Pons (tissue), 1 donor: Measurements from ENCODE around the gene ASB18.
A peak's percentile ranks its signal among the peaks of the same experiment; 100 is the strongest.
"Not testable (repeated sequence)": the region's sequence is repeated elsewhere in the genome, so short reads cannot be mapped to it uniquely, and the experiment has no call there.

Source experiments
- DNase-seq: peaks from one replicate; pipeline ENCODE4 v3.0.0-alpha.2; 2016; ENCODE audit warnings: low spot score

The ASB18 gene

DNA sequence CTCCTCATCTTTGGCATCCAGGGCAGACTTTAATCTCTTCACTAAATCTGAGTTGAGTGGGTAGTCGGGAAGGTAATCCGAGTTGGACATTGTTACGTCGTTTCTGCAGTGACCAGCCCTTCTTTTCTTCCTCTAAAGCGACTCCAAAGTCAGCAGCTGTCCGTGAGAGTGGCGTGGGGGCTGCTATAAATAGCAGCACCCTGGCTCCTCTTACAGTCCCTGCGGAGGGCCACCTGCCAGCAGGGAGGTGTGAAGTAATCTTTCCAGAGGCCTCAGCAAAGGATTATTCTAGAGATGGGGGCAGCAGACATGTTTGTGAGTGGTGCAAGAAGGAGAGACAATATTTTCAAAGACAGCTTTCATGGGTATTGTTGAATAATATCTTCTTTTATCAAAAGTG, at the start of gene ASB18:
ASB18 (minus strand) TSS at position 151 of the 400 bp plus-strand sequence; CDS start at position 90, 61 bp downstream.
- DNase-seq: no peak

- no peak for DNase-seq
Measured at GRCh38 chr2:236311286-236311685, 47.1 kb upstream of the ASB18 start.

DNA sequence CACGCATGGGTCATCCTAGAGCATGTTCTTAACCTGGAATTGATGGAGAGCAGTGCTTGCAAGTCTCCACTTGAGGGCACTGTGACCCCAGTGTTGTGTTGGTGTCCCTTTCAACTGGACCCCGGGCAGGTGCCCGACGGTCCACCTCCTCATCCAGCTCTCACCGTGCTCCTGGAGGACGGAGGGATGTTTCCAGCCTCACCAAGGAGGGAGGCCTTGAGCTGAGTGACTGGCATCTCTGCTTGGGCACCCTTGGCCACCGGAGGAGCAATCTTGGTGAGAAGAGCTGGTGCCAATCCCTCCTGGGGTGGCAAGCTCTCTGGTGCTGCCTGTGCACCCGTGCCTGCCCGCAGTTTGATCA, 45.4 kb upstream of the ASB18 start:
- peak; percentile 30 for DNase-seq

DNA sequence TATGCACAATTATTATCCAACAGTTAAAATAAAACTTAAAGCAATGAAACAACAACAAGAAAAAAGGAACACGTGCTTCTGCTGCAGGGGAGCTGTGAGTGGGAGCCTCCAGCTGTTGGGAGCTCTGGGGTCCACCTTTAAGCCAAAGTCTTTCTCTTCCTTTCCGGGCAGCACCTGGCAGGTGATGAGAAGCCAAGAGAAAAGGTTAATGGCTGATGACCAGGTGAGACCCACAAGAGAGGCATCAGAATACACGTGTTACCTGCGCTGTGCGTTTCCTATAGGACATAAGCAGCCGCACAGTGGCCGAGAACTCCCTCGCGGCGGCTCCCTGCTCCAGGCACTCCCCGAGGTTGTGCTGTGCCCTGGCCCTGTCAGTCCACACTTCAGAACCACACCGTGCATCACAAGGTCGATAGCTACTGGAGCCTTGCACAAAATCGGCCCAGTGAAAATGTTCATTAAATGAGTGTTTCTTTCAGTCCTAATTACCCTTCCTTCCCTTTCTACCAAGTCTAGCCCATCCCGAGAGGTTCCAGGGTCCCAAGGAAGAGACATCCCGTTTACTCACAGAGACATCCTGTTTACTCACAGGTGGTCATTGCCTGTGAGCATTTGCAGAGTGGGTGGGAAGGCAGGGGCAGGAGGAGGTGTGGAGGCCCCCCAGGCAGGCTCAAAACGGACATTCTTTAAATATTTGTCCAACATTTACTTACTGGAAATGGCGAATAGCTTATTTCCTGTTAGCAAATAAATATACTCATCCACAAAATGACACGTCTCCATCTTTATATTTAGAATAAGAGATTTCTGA, 44.9 kb upstream of the ASB18 start:
- no peak for DNase-seq

GRCh38 chr2:236307641-236308040, 43.4 kb upstream of the ASB18 start:
- DNase-seq: no peak

GRCh38 chr2:236306825-236307540, 42.8 kb upstream of the ASB18 start:
- no peak for DNase-seq

DNA sequence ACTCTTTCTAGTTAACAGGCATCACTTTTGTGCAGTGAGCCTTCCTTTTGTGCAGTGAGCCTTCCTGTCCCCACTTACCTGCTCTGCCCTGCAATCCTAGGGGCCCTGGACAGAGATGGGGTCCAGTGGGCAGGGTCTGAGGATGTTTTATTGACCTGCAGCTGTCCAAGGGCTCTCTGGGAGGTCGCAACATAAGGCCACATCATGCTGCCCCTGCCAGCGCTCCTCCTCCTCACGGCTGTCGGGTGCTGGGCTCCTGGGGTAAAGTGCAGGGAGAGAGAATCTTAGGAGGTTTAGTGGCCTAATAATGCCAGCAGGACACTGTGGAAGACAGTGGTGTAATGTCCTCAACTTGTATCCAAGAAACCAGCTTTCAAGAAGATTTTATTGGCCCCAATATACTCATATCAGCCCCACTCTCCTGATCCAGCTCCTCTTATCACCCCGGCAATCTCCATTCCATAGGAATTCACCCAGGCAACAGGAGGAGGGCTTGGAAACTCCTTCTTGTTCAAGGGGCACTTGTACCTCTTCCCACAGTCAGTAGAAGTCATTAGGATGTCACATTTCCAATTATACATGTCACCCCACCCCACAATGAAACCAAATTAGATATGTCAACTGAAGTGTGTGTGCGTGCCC, 41.9 kb upstream of the ASB18 start:
- DNase-seq: no peak

GRCh38 chr2:236305531-236305930, 41.3 kb upstream of the ASB18 start:
- DNase-seq: no peak

- no peak for DNase-seq
Measured at GRCh38 chr2:236303935-236304334, 39.7 kb upstream of the ASB18 start.

DNA sequence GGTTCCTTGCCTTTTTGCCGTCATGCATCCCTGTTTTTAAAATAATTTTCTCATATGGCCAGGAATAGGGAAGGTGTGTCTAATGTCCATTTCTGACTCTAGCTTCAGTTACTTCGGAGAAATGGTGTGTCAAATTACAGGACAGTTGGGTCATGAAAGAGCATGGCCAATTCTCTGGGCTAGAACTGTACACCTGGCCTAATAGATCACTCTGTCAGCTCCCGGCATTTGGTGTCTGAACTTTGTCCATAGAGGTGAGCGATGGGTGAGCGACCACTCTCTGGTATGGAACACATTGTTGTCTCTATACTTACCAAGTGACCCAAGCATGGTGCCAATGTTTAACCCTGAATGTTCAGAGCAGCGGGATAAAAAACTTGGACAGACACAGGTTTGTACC, 38.3 kb upstream of the ASB18 start:
- no peak for DNase-seq

- DNase-seq: no peak
Measured at GRCh38 chr2:236298924-236299475, 34.8 kb upstream of the ASB18 start.

DNA sequence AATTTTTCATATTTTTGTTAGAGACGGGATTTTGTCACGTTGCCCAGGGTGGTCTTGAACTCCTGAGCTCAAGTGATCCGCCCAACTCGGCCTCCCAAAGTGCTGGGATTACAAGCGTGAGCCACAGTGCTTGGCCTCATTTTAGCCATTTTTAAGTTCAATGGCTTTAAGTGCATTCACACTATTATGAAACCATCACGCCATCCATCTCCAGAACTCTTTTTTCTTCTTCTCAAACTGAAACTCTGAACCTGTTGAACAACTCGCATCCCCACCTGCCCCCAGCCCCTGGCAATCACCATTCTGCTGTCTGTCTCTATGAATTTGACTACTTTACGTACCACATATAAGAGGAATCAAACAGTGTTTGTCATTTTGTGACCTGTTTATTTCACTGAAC, 31.3 kb upstream of the ASB18 start:
- no peak for DNase-seq

DNA sequence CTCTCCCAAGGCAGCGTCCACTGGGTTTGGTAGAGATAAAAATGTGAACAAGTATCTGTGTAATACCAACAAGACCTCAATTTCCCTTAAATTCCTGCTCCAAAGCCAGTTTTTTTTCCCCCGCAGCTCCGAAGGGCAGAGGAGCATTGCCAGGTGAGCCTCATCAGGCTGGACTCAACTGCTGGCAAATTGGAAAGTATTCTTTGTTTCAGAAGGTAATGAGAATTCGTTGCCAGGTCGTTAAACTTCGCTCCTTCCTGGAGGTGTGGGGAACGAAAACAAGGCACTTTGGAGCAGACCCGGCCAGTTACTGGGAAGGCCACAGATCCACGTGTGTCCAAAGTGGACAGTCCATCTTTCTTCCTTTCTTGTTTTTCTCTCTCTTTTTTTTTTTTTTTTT, 30.4 kb upstream of the ASB18 start:
- DNase-seq: no peak

DNA sequence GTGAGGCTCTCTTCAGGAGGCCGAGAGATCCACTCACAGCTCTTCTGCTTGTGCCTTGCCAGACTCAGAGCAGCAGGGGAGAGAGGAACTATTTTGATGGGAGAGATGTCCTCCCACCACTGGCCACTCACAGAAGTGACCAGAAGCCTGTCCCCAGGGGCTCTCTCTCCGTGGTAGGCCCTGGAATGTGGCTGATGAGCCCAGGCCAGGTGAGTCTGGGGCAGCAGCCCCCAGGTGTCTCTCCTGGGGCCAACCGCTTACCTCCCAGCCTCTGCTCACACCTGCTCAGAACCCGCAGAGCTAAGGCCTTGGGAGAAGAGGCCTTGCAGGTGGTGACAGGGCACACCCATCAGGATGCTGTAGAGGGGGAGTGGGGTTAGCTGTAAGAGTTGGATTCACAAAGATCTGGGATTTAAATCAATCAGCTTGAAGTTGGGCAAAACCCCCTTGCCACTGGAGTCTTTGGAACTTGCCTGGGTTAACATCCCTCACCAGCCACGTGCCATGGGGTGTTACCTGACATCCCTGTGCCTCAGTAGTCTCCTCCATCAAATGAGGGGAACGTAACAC, 29.1 kb upstream of the ASB18 start:
- DNase-seq: no peak

GRCh38 chr2:236291911-236292310, 27.7 kb upstream of the ASB18 start:
- DNase-seq: no peak

DNA sequence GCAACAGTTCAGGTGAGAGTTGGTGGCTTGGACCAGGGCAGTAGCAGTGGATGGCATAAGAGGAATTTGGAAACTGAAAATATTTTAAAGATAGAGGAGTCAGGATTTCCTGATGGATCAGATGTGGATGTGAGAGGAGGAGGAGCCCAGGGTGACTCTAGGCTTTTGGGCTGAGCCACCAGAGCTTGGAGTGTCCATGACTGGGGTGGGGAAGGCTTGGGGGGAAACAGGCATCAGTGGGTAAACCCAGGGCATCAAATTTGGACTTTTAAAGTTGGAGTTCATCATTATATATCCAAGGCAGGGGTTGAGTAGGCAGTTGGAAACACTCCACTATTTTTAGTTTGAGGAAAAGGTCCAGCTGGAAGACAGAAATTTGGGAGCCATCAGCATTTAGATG, 27.3 kb upstream of the ASB18 start:
- no peak for DNase-seq

GRCh38 chr2:236290742-236291425, 26.7 kb upstream of the ASB18 start:
- no peak for DNase-seq

DNA sequence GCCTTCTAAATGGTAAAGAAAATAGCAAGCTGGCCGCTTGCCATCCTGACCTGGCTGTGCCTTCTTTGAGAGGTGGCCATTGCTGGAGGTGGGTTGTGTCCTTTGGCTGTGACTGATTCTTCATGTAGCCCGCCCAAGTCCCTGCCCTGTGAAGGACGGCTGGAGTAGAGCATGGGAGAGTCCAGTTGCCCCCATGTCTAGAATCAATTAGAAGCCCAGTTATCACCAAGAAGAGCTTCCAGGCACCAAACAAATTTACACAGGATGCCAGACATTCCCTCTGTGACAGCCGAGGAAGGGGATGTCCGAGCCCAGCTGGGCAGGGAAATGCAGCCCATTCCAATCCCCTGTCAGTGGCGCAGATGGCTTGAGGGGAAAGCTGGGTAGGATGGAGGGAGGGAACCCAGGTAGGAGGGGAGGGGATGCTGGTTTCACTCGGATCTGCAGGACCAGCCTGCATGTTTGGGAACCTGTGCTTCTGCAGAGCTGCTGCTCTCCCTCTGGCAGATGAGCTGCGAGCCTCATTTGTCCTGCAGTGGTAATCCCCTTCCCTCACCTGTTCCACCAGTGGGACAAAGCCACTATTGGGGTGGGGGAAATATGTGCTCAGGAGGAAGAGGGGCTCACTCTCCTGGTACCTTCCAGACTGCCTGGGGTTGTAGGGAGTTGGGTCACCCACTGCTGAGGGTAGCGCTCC, 25.7 kb upstream of the ASB18 start:
- no peak for DNase-seq

DNA sequence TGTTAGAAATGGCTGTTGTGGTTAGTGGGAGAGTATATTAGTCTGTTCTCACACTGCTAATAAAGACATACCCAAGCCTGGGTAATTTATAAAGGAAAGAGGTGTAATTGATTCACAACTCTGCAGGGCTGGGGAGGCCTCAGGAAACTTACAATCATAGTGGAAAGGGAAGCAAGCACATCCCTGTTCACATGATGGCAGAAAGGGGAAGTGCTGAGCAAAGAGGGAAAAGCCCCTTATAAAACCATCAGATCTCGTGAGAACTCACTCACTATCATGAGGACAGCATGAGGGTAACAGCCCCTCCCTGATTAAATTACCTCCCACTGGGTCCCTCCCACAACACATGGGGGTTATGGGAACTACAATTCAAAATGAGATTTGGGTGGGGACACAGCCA, 24.2 kb upstream of the ASB18 start:
- not testable (repeated sequence) for DNase-seq

DNA sequence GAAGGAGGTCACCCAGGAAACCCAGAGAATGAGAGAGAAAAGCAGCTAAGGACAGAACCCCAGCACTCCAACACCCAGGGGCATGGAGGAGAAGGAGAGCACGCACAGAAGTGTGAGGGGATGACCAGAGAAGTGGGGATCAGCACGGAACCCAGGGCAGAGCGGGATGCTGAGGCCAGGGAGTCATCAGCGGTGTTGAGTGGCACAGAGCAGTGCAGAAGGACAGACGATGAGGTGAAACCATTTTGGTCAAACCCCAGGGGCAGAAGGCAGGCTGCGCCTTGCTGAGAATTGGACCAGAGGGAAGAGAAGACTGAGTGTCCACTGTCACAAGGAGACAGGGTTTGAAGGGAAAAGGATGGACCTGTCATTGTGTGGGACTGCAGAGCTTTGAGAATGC, 23.4 kb upstream of the ASB18 start:
- DNase-seq: no peak

DNA sequence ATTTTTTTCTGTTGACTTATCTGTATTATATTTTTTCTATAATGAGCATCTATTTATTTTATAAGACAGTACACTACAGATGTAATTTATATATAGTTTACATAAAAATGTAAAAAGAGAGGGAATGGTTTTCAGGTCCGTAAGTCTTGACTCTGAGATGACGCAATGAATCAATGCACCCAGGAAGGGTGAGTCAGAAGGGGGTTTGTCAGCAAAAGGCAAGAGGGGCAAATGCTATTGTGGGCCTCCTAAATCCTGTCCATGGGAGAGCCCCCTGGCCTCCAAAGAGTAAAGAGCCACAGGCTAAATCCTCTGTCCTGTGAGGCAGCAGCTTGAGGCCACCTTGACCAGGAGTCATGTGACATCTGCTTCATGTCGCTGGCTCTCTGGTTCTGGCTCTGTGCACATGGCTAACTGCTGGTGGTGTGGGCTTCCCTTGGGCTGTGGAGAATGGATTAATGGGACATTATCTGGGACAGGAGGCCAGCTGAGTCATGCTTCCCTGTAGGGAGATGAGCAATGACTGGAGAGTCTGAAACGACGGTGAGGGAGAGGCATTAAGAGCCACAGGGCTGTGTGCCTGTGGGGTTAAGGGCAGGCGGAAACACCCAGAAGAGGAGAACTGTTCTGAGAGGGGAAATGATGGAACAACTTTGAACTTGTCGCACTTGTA, 22.8 kb upstream of the ASB18 start:
- DNase-seq: no peak
